GM18861 (cell line): ENCODE data around the gene MIR17HG.
A peak's percentile ranks its signal among the peaks of the same experiment; 100 is the strongest.
"Not testable (repeated sequence)": the region's sequence is repeated elsewhere in the genome, so short reads cannot be mapped to it uniquely, and the experiment has no call there.

Experiments
- ATAC-seq: cut with Tn5 transposase; IDR thresholded peaks from one replicate; pipeline ENCODE4 v1.9.1; 2021; ENCODE audit not compliant: unreplicated experiment

Gene MIR17HG

DNA sequence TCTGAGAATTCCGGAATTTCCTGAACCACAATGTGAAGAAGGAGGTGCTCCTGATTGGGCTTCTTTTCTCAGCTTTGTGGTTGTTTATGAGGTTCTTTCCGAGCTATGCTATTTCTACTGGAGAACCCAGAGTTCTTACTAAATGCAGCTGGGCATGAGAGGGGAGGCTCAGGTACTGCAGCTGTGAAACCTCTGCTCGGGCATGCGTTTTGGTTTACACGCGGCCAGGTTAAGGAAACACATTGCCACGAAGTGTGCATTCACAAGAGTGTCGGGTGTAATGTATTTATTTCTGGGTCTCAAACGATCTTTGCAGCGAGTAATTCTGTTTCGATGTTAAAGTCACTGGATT, 661 bp upstream of the MIR17HG start:
- ATAC-seq, result peak; percentile 15

- peak; percentile 22 for ATAC-seq
Observed at GRCh38 chr13:91347996-91348905, 764 bp downstream of the MIR17HG start.

GRCh38 chr13:91348906-91349435, 1.5 kb downstream of the MIR17HG start:
- peak; percentile 33 for ATAC-seq

GRCh38 chr13:91349992-91350911, 2.8 kb downstream of the MIR17HG start:
- no peak for ATAC-seq

DNA sequence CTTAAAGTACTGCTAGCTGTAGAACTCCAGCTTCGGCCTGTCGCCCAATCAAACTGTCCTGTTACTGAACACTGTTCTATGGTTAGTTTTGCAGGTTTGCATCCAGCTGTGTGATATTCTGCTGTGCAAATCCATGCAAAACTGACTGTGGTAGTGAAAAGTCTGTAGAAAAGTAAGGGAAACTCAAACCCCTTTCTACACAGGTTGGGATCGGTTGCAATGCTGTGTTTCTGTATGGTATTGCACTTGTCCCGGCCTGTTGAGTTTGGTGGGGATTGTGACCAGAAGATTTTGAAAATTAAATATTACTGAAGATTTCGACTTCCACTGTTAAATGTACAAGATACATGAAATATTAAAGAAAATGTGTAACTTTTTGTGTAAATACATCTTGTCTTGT, 3.6 kb downstream of the MIR17HG start:
- ATAC-seq, result no peak

DNA sequence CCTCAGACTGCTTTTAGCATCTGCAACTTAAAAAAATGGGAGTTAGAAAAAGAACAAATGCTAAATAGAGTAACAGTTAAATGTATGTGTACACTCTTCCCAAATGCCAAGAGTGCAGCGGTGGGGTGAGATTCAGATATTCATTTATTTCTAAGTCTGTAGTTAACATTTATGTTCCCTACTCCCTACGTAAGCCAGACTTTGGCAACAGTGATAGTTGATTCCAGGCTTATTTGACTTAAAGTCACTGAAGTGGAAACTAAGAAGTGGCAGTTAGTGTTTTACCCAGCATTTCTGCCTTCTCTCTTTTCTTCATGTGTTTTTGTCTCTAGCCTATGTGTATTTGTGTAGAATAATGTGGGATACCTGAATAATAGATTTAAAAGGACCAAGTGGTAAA, 4.5 kb downstream of the MIR17HG start:
- no peak for ATAC-seq

GRCh38 chr13:91352891-91353290, 5.4 kb downstream of the MIR17HG start:
- not testable (repeated sequence) for ATAC-seq

- no peak for ATAC-seq
Observed at GRCh38 chr13:91353494-91353893, 6.0 kb downstream of the MIR17HG start.

GRCh38 chr13:91355099-91355825, 7.8 kb downstream of the MIR17HG start:
- no peak for ATAC-seq

- no peak for ATAC-seq
Observed at GRCh38 chr13:91355826-91356710, 8.6 kb downstream of the MIR17HG start.

GRCh38 chr13:91356919-91357612, 9.6 kb downstream of the MIR17HG start:
- no peak for ATAC-seq

DNA sequence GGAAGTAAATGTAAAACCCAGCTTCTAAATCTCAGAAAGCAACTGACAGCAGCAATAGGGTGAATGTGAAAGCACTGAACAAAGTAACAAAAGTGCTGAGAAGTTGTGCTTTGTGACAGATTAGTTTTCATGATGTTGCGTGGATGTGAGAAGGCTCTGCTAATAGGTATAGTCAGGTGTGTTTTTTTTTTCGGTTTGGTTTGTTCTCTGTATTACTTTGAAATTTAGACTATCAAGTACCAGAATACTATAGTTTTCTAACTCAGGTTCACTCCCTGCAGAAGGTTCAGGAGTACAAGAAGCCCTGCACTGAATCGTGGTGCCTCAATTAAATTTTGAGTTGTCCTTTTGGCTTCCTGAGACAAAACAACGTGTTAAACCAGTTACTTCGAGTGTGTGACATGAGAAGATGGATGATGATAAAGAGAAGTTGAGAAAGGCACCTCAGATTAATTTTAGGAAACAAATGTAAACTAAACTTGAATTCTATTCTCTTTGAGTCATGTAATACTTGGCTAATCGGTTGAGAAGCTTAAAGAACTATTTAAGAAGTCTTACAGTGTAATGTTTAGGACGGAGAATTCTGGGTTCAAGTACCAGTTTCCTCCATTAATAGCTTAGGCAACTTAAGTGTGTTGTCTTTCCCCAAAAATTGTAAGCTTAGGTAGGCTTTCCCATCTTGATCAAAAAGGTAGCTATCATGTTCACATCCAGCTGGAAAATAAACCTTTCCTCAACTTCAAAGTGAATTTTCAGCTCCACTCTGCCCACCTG, 10.3 kb downstream of the MIR17HG start:
- ATAC-seq, result no peak

DNA sequence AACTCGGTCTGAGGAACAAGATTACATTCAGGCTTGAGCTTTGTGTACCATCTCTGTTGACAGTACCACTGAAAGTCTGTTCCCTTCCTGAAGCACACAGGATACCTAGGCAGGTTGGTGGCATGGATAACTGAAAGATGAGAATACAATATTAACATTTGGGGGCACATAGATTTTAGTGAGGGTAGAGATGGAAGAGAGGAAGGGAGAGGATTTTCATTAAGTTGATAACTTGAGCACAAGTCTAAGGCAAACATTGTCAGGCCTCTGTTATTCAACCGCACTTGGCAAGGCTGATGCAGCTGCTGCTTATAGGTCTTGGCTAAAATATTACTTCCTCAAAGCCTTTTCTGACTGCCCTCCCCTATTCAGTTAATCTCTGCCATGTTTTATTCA, 10.9 kb downstream of the MIR17HG start:
- ATAC-seq, result no peak

- ATAC-seq, result no peak
Observed at GRCh38 chr13:91359111-91359510, 11.6 kb downstream of the MIR17HG start.

DNA sequence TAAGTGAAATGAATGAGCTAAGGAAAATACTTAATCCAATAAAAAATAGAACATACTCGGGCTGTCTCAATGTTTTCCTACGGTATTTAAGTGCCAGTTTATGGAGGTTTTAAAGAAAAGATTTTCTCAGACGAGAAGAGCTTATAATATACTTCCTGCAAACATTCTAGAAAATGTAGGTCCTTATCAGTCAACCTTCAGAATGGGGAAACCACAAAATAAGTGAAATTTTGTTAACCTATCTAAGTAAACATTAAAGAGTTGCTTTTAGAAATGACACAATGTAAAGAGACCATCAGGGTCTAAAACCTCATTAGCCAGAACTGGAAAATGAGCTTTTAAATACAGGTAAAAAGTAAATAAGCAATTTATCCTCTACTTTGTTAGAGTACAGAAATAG, 12.1 kb downstream of the MIR17HG start:
- ATAC-seq, result no peak

- no peak for ATAC-seq
Observed at GRCh38 chr13:91360246-91360751, 12.8 kb downstream of the MIR17HG start.

DNA sequence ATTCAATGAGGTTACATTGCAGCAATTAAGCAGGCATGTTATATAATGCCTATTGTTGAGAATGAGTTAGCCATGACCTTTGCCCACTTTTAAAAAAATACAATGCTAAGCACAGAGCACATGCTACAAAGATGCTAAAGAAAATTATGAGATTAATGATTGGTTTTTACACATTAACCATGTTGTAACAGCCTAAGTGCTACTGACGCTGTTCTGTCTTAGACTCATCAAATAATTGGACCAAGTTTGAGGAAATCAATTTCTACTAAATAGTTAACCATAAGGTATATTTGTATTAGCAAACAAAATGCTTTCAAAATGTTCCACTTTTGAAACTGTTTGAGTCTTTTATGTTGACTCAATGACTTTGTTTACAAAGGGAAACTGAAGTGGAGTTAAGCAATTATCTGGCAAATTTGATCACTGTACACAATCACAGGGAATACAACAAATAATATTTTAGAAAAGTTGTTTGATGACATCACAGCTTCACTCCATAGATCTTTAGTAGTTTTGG, 14.3 kb downstream of the MIR17HG start:
- ATAC-seq, result no peak

DNA sequence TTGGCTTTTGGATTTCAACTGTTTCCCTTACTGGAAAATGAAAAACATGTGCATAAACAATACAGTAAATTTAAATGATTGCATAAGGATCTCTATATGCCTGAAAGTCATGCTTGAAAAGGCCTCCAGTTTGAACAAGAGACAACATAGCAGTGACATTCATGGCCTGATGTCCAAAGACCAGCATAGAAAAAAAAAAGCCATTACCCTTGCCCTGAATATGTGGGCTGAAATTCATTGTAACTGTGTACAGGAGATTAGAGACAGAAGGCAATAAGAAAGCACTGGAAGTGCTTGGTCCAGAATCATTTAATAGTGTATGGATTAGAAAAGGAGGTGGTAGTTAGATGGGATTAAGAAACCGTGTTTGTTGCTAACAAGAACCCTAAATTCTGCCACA, 15.4 kb downstream of the MIR17HG start:
- no peak for ATAC-seq
